HepG2 (cell line): Measurements from ENCODE around the gene TRAPPC4. TPM values are rescaled to one million over a fixed set of nuclear protein-coding genes. Genes with fewer than 3 reads are reported as not detected.

Experiments
- ARNT2 ChIP-seq: sonication (generic); formaldehyde crosslinking; IDR thresholded peaks from 2 replicates; pipeline ENCODE4 v1.8.0; 2022; ENCODE audit warnings: mild to moderate bottlenecking, low read depth, missing genetic modification reagents, moderate library complexity
- ATF7 ChIP-seq, 2 experiments: fragments of 450-650 bp in 1 of 2; sonication (generic) in 1 of 2; formaldehyde crosslinking in 1 of 2; IDR thresholded peaks; 2 replicates each; pipeline versions ENCODE4 v1.4.0 to v1.6.1; 2016 to 2020; ENCODE audit warnings: antibody characterized with exemption in 1 of 2, mild to moderate bottlenecking in 1 of 2, missing genetic modification reagents in 1 of 2
- CHD2 ChIP-seq: IDR thresholded peaks from 2 replicates; pipeline ENCODE4 v1.6.1; 2011; ENCODE audit warnings: low read depth, low read length, improper control_type of control experiment
- FLYWCH1 ChIP-seq: sonication (generic); formaldehyde crosslinking; IDR thresholded peaks from 2 replicates; pipeline ENCODE4 v1.8.1; 2023; ENCODE audit warnings: mild to moderate bottlenecking, missing genetic modification reagents
- FOXO1 ChIP-seq: sonication (generic); formaldehyde crosslinking; IDR thresholded peaks from 2 replicates; pipeline ENCODE4 v1.4.0; 2020; ENCODE audit warnings: missing genetic modification reagents
- LBX2 ChIP-seq: sonication (generic); formaldehyde crosslinking; IDR thresholded peaks from 2 replicates; pipeline ENCODE4 v1.5.0; 2020; ENCODE audit warnings: missing genetic modification reagents, mild to moderate bottlenecking, borderline replicate concordance
- NBN ChIP-seq: fragments of 450-650 bp; conservative IDR thresholded peaks from 2 replicates; pipeline ENCODE4 v1.6.1; 2017
- NR3C1 ChIP-seq: sonication (generic); formaldehyde crosslinking; IDR thresholded peaks from 2 replicates; pipeline ENCODE4 v1.4.0; 2020; ENCODE audit warnings: missing genetic modification reagents
- PPARG ChIP-seq: conservative IDR thresholded peaks from 2 replicates; pipeline ENCODE4 v1.6.1; 2016; ENCODE audit warnings: missing biosample characterization, missing genetic modification reagents
- SNAPC5 ChIP-seq: sonication (generic); formaldehyde crosslinking; IDR thresholded peaks from 2 replicates; pipeline ENCODE4 v1.8.1; 2023; ENCODE audit warnings: mild to moderate bottlenecking, missing genetic modification reagents, borderline replicate concordance
- SSRP1 ChIP-seq: IDR thresholded peaks from 2 replicates; pipeline ENCODE4 v1.6.1; 2016; ENCODE audit warnings: control low read depth
- SYNCRIP ChIP-seq: fragments of 200-400 bp; formaldehyde crosslinking; IDR thresholded peaks from 2 replicates; pipeline ENCODE4 v1.6.1; 2018; ENCODE audit warnings: mild to moderate bottlenecking, low read depth, low read length; ENCODE audit not compliant: insufficient read depth
- ZFP90 ChIP-seq: sonication (generic); formaldehyde crosslinking; IDR thresholded peaks from 2 replicates; pipeline ENCODE4 v1.8.0; 2022; ENCODE audit warnings: missing genetic modification reagents, mild to moderate bottlenecking, inconsistent platforms, borderline replicate concordance
- ZNF24 ChIP-seq: fragments of 450-650 bp; IDR thresholded peaks from 2 replicates; pipeline ENCODE4 v1.6.1; 2017; ENCODE audit warnings: antibody characterized with exemption, mild to moderate bottlenecking
- ZNF264 ChIP-seq: sonication (generic); formaldehyde crosslinking; IDR thresholded peaks from 2 replicates; pipeline ENCODE4 v1.4.0; 2020; ENCODE audit warnings: missing genetic modification reagents
- ZNF281 ChIP-seq: sonication (generic); formaldehyde crosslinking; IDR thresholded peaks from 2 replicates; pipeline ENCODE4 v1.4.0; 2020; ENCODE audit warnings: missing genetic modification reagents, borderline replicate concordance
- ZNF326 ChIP-seq: sonication (generic); formaldehyde crosslinking; IDR thresholded peaks from 2 replicates; pipeline ENCODE4 v1.4.0; 2020; ENCODE audit warnings: missing genetic modification reagents, borderline replicate concordance
- ZNF33B ChIP-seq: sonication (generic); formaldehyde crosslinking; IDR thresholded peaks from 2 replicates; pipeline ENCODE4 v1.5.1; 2020; ENCODE audit warnings: mild to moderate bottlenecking, missing genetic modification reagents
- ZNF564 ChIP-seq: sonication (generic); formaldehyde crosslinking; IDR thresholded peaks from 2 replicates; pipeline ENCODE4 v1.8.1; 2023; ENCODE audit warnings: mild to moderate bottlenecking, missing genetic modification reagents
- ZNF670 ChIP-seq: sonication (generic); formaldehyde crosslinking; IDR thresholded peaks from 2 replicates; pipeline ENCODE4 v1.8.0; 2022; ENCODE audit warnings: mild to moderate bottlenecking, missing genetic modification reagents, borderline replicate concordance
- ZNF703 ChIP-seq: sonication (generic); formaldehyde crosslinking; IDR thresholded peaks from 2 replicates; pipeline ENCODE4 v1.5.1; 2020; ENCODE audit warnings: missing genetic modification reagents, mild to moderate bottlenecking, moderate library complexity, borderline replicate concordance
- ZNF720 ChIP-seq: sonication (generic); formaldehyde crosslinking; IDR thresholded peaks from 2 replicates; pipeline ENCODE4 v1.4.0; 2020; ENCODE audit warnings: missing genetic modification reagents
- ZNF850 ChIP-seq: sonication (generic); formaldehyde crosslinking; conservative IDR thresholded peaks from 2 replicates; pipeline ENCODE4 v1.9.0; 2021; ENCODE audit warnings: mild to moderate bottlenecking, missing genetic modification reagents
- polyA plus RNA-seq, 8 experiments: library from polyadenylated mRNA; depleted of rRNA in 3 of 8; stranded (reverse) in 7 of 8; unstranded in 1 of 8; fragments of >200 nt; fragmentation: Illumina TruSeq in 4 of 8; extraction: Trizol in 4 of 8; gene quantifications; 2 replicates each; pipeline versions ENCODE4 v1.2.1 to v1.2.3, GENCODE V29; 2011 to 2016; ENCODE audit warnings: low read depth in 4 of 8, missing spikeins in 1 of 8, mixed read lengths in 1 of 8; ENCODE audit not compliant: insufficient read depth in 1 of 8
- total RNA-seq, 5 experiments: library from RNA; depleted of rRNA; stranded (reverse); fragments of >200 nt; fragmentation: Illumina TruSeq; extraction: Trizol; gene quantifications; 2 replicates each; pipeline ENCODE4 v1.2.3, GENCODE V29; 2016; ENCODE audit warnings: low read depth in 1 of 5
- TF ChIP-seq, protein P1 (sequence below): sonication (generic); formaldehyde crosslinking; conservative IDR thresholded peaks from 2 replicates; pipeline ENCODE4 v1.8.0; 2022; ENCODE audit warnings: missing genetic modification reagents
- TF ChIP-seq, protein P2 (sequence below): sonication (generic); formaldehyde crosslinking; IDR thresholded peaks from 2 replicates; pipeline ENCODE4 v1.5.0; 2020; ENCODE audit warnings: missing genetic modification reagents

TRAPPC4 gene
- total and polyA plus RNA-seq, 2 of the 13 experiments (the other 11 are each of a cell fraction or from before 2014, with no cell fraction given) = 97.4 to 140 TPM

- TF ChIP-seq ZNF24 (no peak), NR3C1 (no peak), SNAPC5 (CRISPR knock-in tag) (no peak), FOXO1 (CRISPR knock-in tag) (no peak), SYNCRIP (no peak), ZNF33B (no peak), ZNF670 (CRISPR knock-in tag) (0 out of 2 replicates have a peak, but pooled peaks have one; percentile 4), ZNF281 (CRISPR knock-in tag) (no peak), ZNF564 (no peak), ZNF326 (CRISPR knock-in tag) (no peak), NBN (no peak), PPARG (CRISPR knock-in tag) (no peak), LBX2 (no peak), ZNF850 (CRISPR knock-in tag) (no peak), ZNF703 (no peak), ZNF264 (CRISPR knock-in tag) (no peak), ZNF720 (CRISPR knock-in tag) (no peak), ATF7 (IDR thresholded peaks at IDR 0.05) (no peak), ATF7 (CRISPR knock-in tag; IDR thresholded peaks at IDR 0.05) (no peak), FLYWCH1 (0 out of 2 replicates have a peak, but pooled peaks have one; percentile 51), ZFP90 (CRISPR knock-in tag) (0 out of 2 replicates have a peak, but pooled peaks have one; percentile 40), SSRP1 (CRISPR knock-in tag) (no peak), CHD2 (no peak), ARNT2 (CRISPR knock-in tag) (no peak)
- TF ChIP-seq, protein P1, sequence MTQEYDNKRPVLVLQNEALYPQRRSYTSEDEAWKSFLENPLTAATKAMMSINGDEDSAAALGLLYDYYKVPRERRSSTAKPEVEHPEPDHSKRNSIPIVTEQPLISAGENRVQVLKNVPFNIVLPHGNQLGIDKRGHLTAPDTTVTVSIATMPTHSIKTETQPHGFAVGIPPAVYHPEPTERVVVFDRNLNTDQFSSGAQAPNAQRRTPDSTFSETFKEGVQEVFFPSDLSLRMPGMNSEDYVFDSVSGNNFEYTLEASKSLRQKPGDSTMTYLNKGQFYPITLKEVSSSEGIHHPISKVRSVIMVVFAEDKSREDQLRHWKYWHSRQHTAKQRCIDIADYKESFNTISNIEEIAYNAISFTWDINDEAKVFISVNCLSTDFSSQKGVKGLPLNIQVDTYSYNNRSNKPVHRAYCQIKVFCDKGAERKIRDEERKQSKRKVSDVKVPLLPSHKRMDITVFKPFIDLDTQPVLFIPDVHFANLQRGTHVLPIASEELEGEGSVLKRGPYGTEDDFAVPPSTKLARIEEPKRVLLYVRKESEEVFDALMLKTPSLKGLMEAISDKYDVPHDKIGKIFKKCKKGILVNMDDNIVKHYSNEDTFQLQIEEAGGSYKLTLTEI = no peak
- TF ChIP-seq, protein P2, sequence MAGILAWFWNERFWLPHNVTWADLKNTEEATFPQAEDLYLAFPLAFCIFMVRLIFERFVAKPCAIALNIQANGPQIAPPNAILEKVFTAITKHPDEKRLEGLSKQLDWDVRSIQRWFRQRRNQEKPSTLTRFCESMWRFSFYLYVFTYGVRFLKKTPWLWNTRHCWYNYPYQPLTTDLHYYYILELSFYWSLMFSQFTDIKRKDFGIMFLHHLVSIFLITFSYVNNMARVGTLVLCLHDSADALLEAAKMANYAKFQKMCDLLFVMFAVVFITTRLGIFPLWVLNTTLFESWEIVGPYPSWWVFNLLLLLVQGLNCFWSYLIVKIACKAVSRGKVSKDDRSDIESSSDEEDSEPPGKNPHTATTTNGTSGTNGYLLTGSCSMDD = no peak
Observed at GRCh38 chr11:118996926-118997626, 21.5 kb upstream of the TRAPPC4 start (continued).
